Loucy (cell line): ENCODE measurements around the gene INCA1.
A peak's percentile ranks its signal among the peaks of the same experiment; 100 is the strongest.

ENCODE experiments used
- H2AFZ ChIP-seq: fragments of 200-600 bp; sonication (generic); 2 replicates; pipeline ENCODE4 v1.6.0; 2016; ENCODE audit warnings: antibody characterized with exemption, mild to moderate bottlenecking, low read length, moderate library complexity
- H3F3A ChIP-seq: fragments of 200-600 bp; 2 replicates; pipeline ENCODE4 v1.6.0; 2016; ENCODE audit warnings: antibody characterized with exemption, low read depth, mild to moderate bottlenecking
- H3K27me3 ChIP-seq: fragments of 200-600 bp; sonication (generic); 2 replicates; pipeline ENCODE4 v1.6.1; 2014; ENCODE audit warnings: low read length, mild to moderate bottlenecking; ENCODE audit not compliant: insufficient read depth, poor library complexity, severe bottlenecking
- H3K36me3 ChIP-seq: fragments of 200-600 bp; sonication (generic); 2 replicates; pipeline ENCODE4 v1.6.1; 2016; ENCODE audit warnings: low read length; ENCODE audit not compliant: insufficient read depth
- H3K4me1 ChIP-seq: fragments of 200-600 bp; sonication (generic); 2 replicates; pipeline ENCODE4 v1.5.1; 2014; ENCODE audit warnings: low read length, mild to moderate bottlenecking; ENCODE audit not compliant: insufficient read depth, poor library complexity, severe bottlenecking
- H3K4me2 ChIP-seq: fragments of 200-600 bp; sonication (generic); 2 replicates; pipeline ENCODE4 v1.6.0; 2014; ENCODE audit warnings: antibody characterized with exemption, low read length, low read depth, mild to moderate bottlenecking; ENCODE audit not compliant: poor library complexity, severe bottlenecking
- H3K4me3 ChIP-seq: fragments of 200-600 bp; sonication (generic); 2 replicates; pipeline ENCODE4 v1.5.1; 2014; ENCODE audit warnings: low read length, mild to moderate bottlenecking, mixed read lengths; ENCODE audit not compliant: poor library complexity, severe bottlenecking
- H3K79me2 ChIP-seq: fragments of 200-600 bp; sonication (generic); 2 replicates; pipeline ENCODE4 v1.6.1; 2014; ENCODE audit warnings: low read length; ENCODE audit not compliant: insufficient read depth
- H3K9ac ChIP-seq: fragments of 200-600 bp; sonication (generic); 2 replicates; pipeline ENCODE4 v1.6.0; 2014; ENCODE audit warnings: mild to moderate bottlenecking, low read depth, low read length, moderate library complexity; ENCODE audit not compliant: poor library complexity, severe bottlenecking
- H3K9me2 ChIP-seq: fragments of 200-600 bp; sonication (generic); replicated peaks from 2 replicates; pipeline ENCODE4 v1.6.1; 2016; ENCODE audit warnings: low read depth, low read length, mixed read lengths
- H3K9me3 ChIP-seq: fragments of 200-600 bp; sonication (generic); 2 replicates; pipeline ENCODE4 v1.6.1; 2014; ENCODE audit warnings: mild to moderate bottlenecking, antibody characterized with exemption, low read length, low read depth; ENCODE audit not compliant: insufficient read depth
- H4K20me1 ChIP-seq: fragments of 200-600 bp; sonication (generic); 2 replicates; pipeline ENCODE4 v1.6.0; 2014; ENCODE audit warnings: antibody characterized with exemption, low read length, mild to moderate bottlenecking; ENCODE audit not compliant: insufficient read depth, poor library complexity, severe bottlenecking
- EZH2phosphoT487 ChIP-seq: fragments of 200-600 bp; IDR thresholded peaks from 2 replicates; pipeline ENCODE4 v1.6.1; 2018; ENCODE audit warnings: antibody characterized with exemption, mild to moderate bottlenecking, moderate library complexity, borderline replicate concordance
- TF ChIP-seq, protein P1 (sequence below): fragments of 200-600 bp; sonication (generic); conservative IDR thresholded peaks from 2 replicates; pipeline ENCODE4 v1.5.1; 2014; ENCODE audit warnings: mild to moderate bottlenecking, antibody characterized with exemption, low read length

INCA1 gene

DNA sequence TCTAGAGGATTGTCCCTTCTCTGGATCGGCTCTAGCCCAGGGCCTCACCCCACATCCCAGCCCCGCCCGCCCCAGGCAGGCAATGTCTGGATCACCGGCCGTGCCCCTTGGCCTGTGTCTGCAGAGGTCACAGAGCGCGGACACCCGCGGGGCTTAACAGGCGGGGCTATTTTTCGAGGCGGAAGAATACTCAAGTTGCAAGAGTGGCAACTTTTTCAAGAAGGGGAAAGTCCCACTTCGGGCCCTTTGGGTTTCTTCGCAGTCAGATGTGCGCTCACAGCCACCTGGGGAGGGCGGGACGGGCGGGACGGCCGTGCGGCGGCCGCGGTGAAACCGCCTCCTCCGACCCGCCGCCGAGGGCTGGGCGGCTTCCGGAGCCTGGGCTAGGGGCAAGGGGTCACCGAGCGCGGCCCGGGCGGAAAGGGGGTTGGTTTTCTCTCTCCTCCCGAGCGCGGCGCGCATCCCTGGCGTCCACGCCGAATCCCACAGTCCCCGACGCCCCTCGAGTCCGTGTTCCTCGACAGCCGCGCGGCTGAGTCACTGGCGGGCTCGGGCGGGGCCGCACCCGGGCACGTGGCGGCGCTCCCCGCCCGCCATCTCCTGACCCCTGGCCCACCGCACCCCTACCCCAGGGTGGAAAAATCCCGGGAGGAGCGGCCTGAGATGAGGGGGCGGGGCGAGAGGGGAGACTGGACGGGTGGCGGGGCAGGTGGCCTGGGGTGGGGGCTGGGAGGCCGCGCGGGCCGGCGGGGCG, 47.8 kb downstream of the INCA1 start:
- Histone ChIP-seq H3K9ac (peak overlapping the region; percentile 99), H3K4me1 (peaks cover 33% of the 10 kb centered on the region), H3K36me3 (peaks cover 29% of the 10 kb centered on the region), H3F3A (peaks cover 35% of the 10 kb centered on the region), H3K79me2 (peaks cover 57% of the 10 kb centered on the region), H3K9me2 (no peaks in the 10 kb centered on the region), H3K4me2 (peak overlapping the region; percentile 91), H4K20me1 (peaks cover 37% of the 10 kb centered on the region), H3K27me3 (peaks cover 14% of the 10 kb centered on the region), H2AFZ (peak overlapping the region; percentile 84), H3K4me3 (peak overlapping the region; percentile 90), H3K9me3 (no peaks in the 10 kb centered on the region)
- TF ChIP-seq EZH2phosphoT487 = no peak
- TF ChIP-seq, protein P1, sequence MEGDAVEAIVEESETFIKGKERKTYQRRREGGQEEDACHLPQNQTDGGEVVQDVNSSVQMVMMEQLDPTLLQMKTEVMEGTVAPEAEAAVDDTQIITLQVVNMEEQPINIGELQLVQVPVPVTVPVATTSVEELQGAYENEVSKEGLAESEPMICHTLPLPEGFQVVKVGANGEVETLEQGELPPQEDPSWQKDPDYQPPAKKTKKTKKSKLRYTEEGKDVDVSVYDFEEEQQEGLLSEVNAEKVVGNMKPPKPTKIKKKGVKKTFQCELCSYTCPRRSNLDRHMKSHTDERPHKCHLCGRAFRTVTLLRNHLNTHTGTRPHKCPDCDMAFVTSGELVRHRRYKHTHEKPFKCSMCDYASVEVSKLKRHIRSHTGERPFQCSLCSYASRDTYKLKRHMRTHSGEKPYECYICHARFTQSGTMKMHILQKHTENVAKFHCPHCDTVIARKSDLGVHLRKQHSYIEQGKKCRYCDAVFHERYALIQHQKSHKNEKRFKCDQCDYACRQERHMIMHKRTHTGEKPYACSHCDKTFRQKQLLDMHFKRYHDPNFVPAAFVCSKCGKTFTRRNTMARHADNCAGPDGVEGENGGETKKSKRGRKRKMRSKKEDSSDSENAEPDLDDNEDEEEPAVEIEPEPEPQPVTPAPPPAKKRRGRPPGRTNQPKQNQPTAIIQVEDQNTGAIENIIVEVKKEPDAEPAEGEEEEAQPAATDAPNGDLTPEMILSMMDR = no peak

DNA sequence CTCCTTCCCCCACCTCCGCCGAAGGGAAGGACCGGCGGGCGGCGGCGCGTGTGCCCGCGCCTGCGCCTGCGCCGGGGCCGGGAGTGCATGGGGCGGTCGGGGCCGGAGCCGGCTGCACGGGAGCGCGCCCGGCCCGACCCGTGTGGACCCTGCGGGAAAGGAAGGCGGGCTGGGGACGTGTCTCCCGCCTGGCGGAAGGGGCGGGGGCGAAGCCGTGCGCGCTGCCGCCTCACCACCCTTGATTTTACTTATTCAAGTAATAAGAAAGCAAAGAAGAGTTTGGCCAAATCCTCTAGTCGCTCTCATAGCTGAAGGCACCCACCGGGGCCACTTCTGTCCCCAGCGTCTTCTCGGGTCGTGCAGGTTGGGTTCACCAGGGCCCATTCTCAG, 48.4 kb downstream of the INCA1 start:
- Histone ChIP-seq H2AFZ (peak overlapping the region; percentile 84), H3K79me2 (peaks cover 63% of the 10 kb centered on the region), H3K36me3 (peaks cover 31% of the 10 kb centered on the region), H3F3A (peaks cover 39% of the 10 kb centered on the region), H4K20me1 (peaks cover 41% of the 10 kb centered on the region), H3K9me3 (no peaks in the 10 kb centered on the region), H3K4me2 (peak overlapping the region; percentile 91), H3K4me1 (peaks cover 37% of the 10 kb centered on the region), H3K9ac (peak overlapping the region; percentile 99), H3K27me3 (peaks cover 14% of the 10 kb centered on the region), H3K9me2 (no peaks in the 10 kb centered on the region), H3K4me3 (peak overlapping the region; percentile 90)
- TF ChIP-seq, protein P1 = no peak
- TF ChIP-seq EZH2phosphoT487 = no peak

DNA sequence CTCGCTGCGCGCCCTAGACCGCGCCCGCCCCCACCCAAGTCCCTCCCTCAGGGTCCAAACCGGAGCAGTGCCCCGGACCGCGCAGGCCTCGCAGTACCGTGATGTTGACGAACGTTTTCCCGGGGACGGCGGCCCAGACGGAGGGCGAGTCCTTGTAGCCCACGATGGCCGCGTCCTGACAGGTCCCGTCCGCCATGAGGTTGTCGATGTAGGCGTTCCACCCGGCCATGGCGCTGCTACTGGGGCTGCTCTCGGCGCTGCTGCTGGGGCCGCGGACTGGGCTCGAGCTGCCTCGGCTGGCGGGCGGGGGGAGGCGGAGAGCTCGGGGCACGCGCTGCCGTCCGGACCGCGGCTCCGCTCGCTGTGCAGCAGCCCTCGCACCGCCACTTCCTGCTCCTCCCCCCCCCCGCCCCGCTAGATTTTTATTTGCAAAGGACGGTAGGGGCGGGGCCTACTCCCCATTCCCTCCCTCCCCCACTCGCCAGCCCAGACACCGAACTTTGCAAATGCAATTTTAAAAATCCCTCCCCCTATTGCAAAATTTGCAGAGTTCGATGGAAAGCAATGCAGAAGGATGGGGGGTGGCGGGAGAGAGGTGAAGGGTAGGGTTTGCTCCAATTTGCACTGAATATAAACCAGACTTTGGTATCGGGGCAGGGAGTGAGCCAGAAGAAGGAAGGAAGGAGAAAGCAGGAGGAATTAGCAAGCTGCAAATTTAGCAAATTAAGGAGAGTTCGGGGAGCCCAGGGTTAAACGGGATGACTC, 49.0 kb downstream of the INCA1 start, which contains the start of gene PFN1:
TSS of gene PFN1 (minus strand) at position 365 of the 765 bp plus-strand sequence. CDS start at position 229, 136 bp downstream.
- H2AFZ ChIP-seq = peak within 1 kb of the TSS; percentile 84
- H3K36me3 ChIP-seq = peaks cover 34% of the 10 kb centered on the region
- peak within 1 kb of the TSS; percentile 90 for H3K4me3 ChIP-seq
- H4K20me1 ChIP-seq = peaks cover 46% of the 10 kb centered on the region
- H3K27me3 ChIP-seq = peaks cover 14% of the 10 kb centered on the region
- peaks cover 43% of the 10 kb centered on the region for H3K4me1 ChIP-seq
- H3K79me2 ChIP-seq = peaks cover 69% of the 10 kb centered on the region
- H3K9me2 ChIP-seq = no peaks in the 10 kb centered on the region
- peak within 1 kb of the TSS; percentile 99 for H3K9ac ChIP-seq
- H3F3A ChIP-seq = peaks cover 43% of the 10 kb centered on the region
- H3K4me2 ChIP-seq = peak within 1 kb of the TSS; percentile 91
- TF ChIP-seq EZH2phosphoT487 = no peak
- TF ChIP-seq, protein P1 = no peak
- H3K9me3 ChIP-seq = no peaks in the 10 kb centered on the region
